Nephron (organoid): ENCODE measurements around the gene CCDC88C.

Experiments
- H3K27ac Mint-ChIP-seq, 3 experiments: 2 replicates each; pipeline ENCODE4 v1.8.0; 2020; ENCODE audit warnings: mixed read lengths in 3 of 3, mild to moderate bottlenecking in 2 of 3, moderate library complexity in 1 of 3
- H3K27me3 Mint-ChIP-seq: 2 replicates; pipeline ENCODE4 v1.8.0; 2021; ENCODE audit warnings: low read depth, mild to moderate bottlenecking, moderate library complexity, mixed read lengths
- H3K36me3 Mint-ChIP-seq: 2 replicates; pipeline ENCODE4 v1.8.0; 2020; ENCODE audit warnings: low read depth, mixed read lengths
- H3K4me1 Mint-ChIP-seq: 2 replicates; pipeline ENCODE4 v1.8.0; 2020; ENCODE audit warnings: mixed read lengths
- H3K4me3 Mint-ChIP-seq, 3 experiments: 2 replicates each; pipeline ENCODE4 v1.8.0; 2020; ENCODE audit warnings: mild to moderate bottlenecking in 3 of 3, mixed read lengths in 3 of 3, moderate library complexity in 2 of 3
- H3K9me3 Mint-ChIP-seq: 2 replicates; pipeline ENCODE4 v1.8.0; 2020; ENCODE audit warnings: mixed read lengths
- TF ChIP-seq, protein P1 (sequence below), 3 experiments: fragments of 200-600 bp; sonication (generic); IDR thresholded peaks; one replicate each; pipeline ENCODE4 v1.5.0; 2021; ENCODE audit warnings: antibody characterized with exemption in 3 of 3; ENCODE audit not compliant: unreplicated experiment in 3 of 3

CCDC88C gene

DNA sequence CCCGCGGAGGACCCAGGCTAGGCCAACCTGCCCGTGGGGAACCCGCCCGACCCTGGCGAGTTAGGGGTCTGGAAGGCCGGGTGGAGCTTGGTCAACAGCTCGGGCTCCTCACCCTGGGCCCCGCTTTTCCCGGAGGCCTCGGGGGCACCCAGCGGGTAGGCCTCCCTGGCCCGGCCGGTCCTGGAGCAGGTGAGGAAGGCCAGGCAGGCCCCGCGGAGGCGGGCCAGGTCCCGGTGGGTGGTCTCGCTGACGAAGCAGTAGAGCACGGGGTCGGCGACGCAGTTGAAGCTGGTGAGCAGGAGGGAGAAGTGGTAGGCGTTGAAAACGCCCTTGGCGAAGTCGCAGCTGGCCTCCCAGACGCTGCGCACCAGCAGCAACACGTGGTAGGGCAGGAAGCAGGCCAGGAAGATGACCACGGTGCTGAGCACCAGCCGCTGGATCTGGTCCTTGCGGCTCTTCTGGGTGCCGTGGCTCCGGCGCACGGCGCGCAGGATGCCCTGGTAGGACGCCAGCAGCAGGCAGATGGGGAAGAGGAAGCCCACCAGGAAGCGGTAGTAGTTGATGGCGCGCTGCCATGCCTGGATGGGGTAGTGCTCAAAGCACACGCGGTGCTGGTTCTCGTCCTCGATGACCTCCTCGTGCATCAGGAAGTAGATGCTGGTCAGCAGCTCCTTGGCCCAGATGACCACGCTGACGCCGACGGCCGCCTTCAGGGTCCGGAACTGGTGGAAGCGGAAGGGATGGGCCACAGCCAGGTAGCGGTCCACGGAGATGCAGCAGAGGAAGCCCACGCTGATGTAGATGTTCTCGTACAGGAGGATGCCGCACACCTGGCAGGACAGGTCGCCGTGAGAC is 183.5 kb downstream of the CCDC88C start:
- H3K4me3 Mint-ChIP-seq, result no peak overlapping the region
- no peak overlapping the region for H3K27ac Mint-ChIP-seq
- H3K4me1 Mint-ChIP-seq, result no peaks in the 10 kb centered on the region
- no peaks in the 10 kb centered on the region for H3K27me3 Mint-ChIP-seq
- TF ChIP-seq, protein P1, sequence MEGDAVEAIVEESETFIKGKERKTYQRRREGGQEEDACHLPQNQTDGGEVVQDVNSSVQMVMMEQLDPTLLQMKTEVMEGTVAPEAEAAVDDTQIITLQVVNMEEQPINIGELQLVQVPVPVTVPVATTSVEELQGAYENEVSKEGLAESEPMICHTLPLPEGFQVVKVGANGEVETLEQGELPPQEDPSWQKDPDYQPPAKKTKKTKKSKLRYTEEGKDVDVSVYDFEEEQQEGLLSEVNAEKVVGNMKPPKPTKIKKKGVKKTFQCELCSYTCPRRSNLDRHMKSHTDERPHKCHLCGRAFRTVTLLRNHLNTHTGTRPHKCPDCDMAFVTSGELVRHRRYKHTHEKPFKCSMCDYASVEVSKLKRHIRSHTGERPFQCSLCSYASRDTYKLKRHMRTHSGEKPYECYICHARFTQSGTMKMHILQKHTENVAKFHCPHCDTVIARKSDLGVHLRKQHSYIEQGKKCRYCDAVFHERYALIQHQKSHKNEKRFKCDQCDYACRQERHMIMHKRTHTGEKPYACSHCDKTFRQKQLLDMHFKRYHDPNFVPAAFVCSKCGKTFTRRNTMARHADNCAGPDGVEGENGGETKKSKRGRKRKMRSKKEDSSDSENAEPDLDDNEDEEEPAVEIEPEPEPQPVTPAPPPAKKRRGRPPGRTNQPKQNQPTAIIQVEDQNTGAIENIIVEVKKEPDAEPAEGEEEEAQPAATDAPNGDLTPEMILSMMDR (IDR thresholded peaks at IDR 0.05; ENCODE audit: unreplicated experiment in 3 of 3), result no peak
- H3K9me3 Mint-ChIP-seq, result peaks cover 11% of the 10 kb centered on the region
- peaks cover 30% of the 10 kb centered on the region for H3K36me3 Mint-ChIP-seq

DNA sequence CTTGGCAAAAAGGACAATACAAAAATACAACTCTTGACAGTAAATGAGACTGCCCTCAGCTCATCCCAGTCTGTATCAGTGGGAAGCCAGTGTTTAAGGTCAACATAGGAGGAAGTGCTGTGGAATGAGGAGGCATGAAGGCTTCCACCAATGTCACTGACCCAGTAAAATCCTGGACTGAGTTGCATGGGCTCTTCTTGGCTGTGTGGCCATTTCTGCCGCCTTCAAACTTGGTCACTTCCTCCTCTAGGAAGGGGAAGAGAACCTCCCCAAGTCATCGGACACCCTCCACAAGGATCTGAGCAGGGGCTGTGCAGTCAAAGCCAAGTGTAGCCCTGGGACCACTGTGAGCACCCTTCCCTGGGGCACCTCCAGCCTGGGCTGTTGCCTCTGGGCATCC is 185.0 kb downstream of the CCDC88C start:
- Mint-ChIP-seq H3K36me3 (peaks cover 36% of the 10 kb centered on the region), H3K4me1 (no peaks in the 10 kb centered on the region), H3K27me3 (no peaks in the 10 kb centered on the region), H3K9me3 (peaks cover 12% of the 10 kb centered on the region), H3K27ac (no peak overlapping the region), H3K4me3 (no peak overlapping the region)
- TF ChIP-seq, protein P1 (IDR thresholded peaks at IDR 0.05; ENCODE audit: unreplicated experiment in 3 of 3), result no peak

DNA sequence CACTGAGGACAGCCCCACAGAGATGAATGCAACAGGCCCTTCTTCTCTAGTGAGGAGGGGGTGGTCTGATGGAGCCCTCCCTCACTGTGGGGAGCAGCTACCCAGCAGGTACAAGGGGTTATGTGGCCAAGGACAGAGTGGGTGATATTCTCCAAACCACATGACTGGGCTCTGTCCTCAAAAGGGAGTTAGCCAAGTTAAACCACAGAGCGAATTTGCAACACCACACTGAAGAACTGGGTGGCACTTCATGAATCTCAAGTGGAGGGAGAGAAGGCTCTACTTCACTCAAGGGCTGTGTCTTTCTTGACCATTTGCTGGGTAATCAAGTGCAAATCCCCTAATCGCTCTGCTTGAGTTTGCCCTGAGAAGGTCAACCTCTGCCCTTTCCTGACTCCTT is 185.6 kb downstream of the CCDC88C start:
- peaks cover 12% of the 10 kb centered on the region for H3K9me3 Mint-ChIP-seq
- no peaks in the 10 kb centered on the region for H3K27me3 Mint-ChIP-seq
- H3K27ac Mint-ChIP-seq, result no peak overlapping the region
- TF ChIP-seq, protein P1 (IDR thresholded peaks at IDR 0.05; ENCODE audit: unreplicated experiment in 3 of 3), result no peak
- no peaks in the 10 kb centered on the region for H3K4me1 Mint-ChIP-seq
- H3K36me3 Mint-ChIP-seq, result peaks cover 38% of the 10 kb centered on the region
- no peak overlapping the region for H3K4me3 Mint-ChIP-seq

DNA sequence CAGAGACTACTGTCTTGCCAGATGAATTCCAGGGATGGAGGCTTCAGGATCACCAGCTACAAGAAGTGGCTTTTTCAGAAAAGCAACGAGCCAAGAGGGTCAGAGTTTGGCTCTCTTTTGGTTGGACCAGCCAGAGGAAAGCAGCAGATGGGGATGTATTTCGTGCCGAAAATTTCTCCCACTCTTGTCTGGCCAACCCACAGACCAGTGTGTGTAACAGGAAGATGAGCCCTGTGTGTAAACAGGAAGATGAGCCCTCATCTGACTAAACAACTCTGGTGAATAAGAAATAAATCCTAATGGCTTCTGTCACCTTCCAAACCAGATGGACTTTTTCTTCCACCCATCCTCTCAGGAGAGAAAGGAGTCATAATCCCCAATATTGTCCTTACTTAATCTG is 186.2 kb downstream of the CCDC88C start:
- no peaks in the 10 kb centered on the region for H3K27me3 Mint-ChIP-seq
- peaks cover 12% of the 10 kb centered on the region for H3K9me3 Mint-ChIP-seq
- H3K4me1 Mint-ChIP-seq, result no peaks in the 10 kb centered on the region

DNA sequence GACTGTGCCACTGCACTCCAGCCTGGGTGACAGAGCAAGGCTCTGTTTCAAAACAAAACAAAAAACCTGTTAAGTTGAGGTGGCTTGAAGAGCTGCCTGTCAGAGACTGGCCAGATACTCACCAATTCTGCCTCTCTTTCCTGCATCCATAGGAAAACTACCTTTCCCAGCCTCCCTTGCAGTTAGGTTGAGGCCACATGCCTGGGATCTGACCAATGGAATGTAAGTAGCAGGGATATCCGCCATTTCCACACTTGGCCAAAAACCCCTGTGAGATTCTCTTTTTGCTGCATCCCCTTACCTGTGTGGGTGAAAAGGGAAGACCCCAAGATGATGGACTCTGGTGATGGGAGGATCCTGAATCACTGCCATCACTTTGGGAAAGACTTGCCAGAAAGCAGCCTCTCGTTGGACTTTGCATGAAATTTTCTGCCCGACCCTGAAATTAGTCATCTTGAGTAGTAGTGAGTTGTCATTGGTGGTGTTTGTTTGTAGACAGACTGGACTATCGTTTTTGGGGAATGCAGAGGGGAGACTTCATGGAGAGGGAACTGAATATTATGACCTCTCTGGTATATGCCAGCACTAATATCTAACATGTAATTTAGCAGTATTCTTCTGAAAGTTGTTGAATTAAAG is 187.1 kb downstream of the CCDC88C start:
- H3K9me3 Mint-ChIP-seq, result peaks cover 12% of the 10 kb centered on the region
- no peak overlapping the region for H3K27ac Mint-ChIP-seq
- no peaks in the 10 kb centered on the region for H3K27me3 Mint-ChIP-seq

More for the DNA sequence above, 186.2 kb downstream of the CCDC88C start:
- Mint-ChIP-seq H3K27ac (no peak overlapping the region), H3K36me3 (peaks cover 44% of the 10 kb centered on the region), H3K4me3 (no peak overlapping the region)
- TF ChIP-seq, protein P1 (IDR thresholded peaks at IDR 0.05; ENCODE audit: unreplicated experiment in 3 of 3), result no peak

More for the DNA sequence above, 187.1 kb downstream of the CCDC88C start:
- Mint-ChIP-seq H3K36me3 (peaks cover 54% of the 10 kb centered on the region), H3K4me3 (no peak overlapping the region), H3K4me1 (no peaks in the 10 kb centered on the region)
- TF ChIP-seq, protein P1 (IDR thresholded peaks at IDR 0.05; ENCODE audit: unreplicated experiment in 3 of 3), result no peak
